ENCODE measurements around the gene TRABD2B. TPM values are rescaled to one million over a fixed set of nuclear protein-coding genes. Genes with fewer than 3 reads are reported as not detected.

Gene TRABD2B
- total and polyA plus RNA-seq, 2 of the 4 experiments (the other 2 are of a cell fraction), result not detected

GRCh38 chr1:47976267-47976666, 20.9 kb downstream of the TRABD2B start:
- dilution Hi-C loops (cut with HindIII; ENCODE audit: low sequenced_read_pairs, unreplicated experiment), result no loop called here
- Histone ChIP-seq H2AK9ac (replicated peaks; ENCODE audit: low read depth, low read length, poor library complexity) (no peak overlapping the region), H2BK5ac (ENCODE audit: low read depth, low read length, poor library complexity, severe bottlenecking) (no peak overlapping the region), H3K36me3 (ENCODE audit: control insufficient read depth, insufficient read depth, low read length) (no peaks in the 10 kb centered on the region), H3K56ac (ENCODE audit: extremely low read depth, insufficient read depth, low read length) (no peak overlapping the region), H3K27me3 (ENCODE audit: control insufficient read depth, insufficient read depth, low read length) (no peaks in the 10 kb centered on the region), H4K91ac (ENCODE audit: insufficient read depth, low read depth, low read length) (no peak overlapping the region), H3K23ac (ENCODE audit: low read depth, low read length) (no peak overlapping the region), H3K4me1 (ENCODE audit: control insufficient read depth, insufficient read depth, low read length) (no peaks in the 10 kb centered on the region), H3K4me2 (ENCODE audit: low read depth, low read length) (no peak overlapping the region), H3K27ac (ENCODE audit: insufficient read depth, low read length) (no peak overlapping the region), H2AK5ac (ENCODE audit: low read depth, low read length) (no peak overlapping the region), H3K4ac (ENCODE audit: low read depth, low read length) (no peak overlapping the region), H3K14ac (replicated peaks; ENCODE audit: low read depth, low read length) (no peak overlapping the region), H4K20me1 (ENCODE audit: insufficient read depth, low read length) (no peaks in the 10 kb centered on the region), H3K79me1 (ENCODE audit: low read depth in 1 of 2, low read length in 2 of 2) (no peaks in the 10 kb centered on the region), H2BK120ac (ENCODE audit: low read depth, low read length) (no peak overlapping the region), H3K4me3 (ENCODE audit: insufficient read depth, low read depth, low read length) (no peak overlapping the region), H4K5ac (ENCODE audit: low read depth, low read length) (no peak overlapping the region), H2AFZ (replicated peaks; ENCODE audit: low read length, poor library complexity) (no peak overlapping the region), H4K8ac (ENCODE audit: low read depth in 2 of 2, low read length in 2 of 2) (no peak overlapping the region), H2BK15ac (ENCODE audit: low read depth, low read length) (no peak overlapping the region), H3K9ac (ENCODE audit: low read depth, low read length) (no peak overlapping the region), H3K9me1 (ENCODE audit: insufficient read depth, low read length) (no peaks in the 10 kb centered on the region), H2BK20ac (ENCODE audit: low read depth, low read length) (no peak overlapping the region), H3K9me3 (ENCODE audit: control insufficient read depth, insufficient read depth, low read length) (no peaks in the 10 kb centered on the region), H3K18ac (ENCODE audit: low read depth, low read length) (no peak overlapping the region)
- BruUV-seq (replicated peaks), result no TSS peak
- TF ChIP-seq CEBPB (IDR thresholded peaks at IDR 0.05; ENCODE audit: low read depth, low read length), result no peak
- TF ChIP-seq, protein P1, sequence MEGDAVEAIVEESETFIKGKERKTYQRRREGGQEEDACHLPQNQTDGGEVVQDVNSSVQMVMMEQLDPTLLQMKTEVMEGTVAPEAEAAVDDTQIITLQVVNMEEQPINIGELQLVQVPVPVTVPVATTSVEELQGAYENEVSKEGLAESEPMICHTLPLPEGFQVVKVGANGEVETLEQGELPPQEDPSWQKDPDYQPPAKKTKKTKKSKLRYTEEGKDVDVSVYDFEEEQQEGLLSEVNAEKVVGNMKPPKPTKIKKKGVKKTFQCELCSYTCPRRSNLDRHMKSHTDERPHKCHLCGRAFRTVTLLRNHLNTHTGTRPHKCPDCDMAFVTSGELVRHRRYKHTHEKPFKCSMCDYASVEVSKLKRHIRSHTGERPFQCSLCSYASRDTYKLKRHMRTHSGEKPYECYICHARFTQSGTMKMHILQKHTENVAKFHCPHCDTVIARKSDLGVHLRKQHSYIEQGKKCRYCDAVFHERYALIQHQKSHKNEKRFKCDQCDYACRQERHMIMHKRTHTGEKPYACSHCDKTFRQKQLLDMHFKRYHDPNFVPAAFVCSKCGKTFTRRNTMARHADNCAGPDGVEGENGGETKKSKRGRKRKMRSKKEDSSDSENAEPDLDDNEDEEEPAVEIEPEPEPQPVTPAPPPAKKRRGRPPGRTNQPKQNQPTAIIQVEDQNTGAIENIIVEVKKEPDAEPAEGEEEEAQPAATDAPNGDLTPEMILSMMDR (conservative IDR thresholded peaks at IDR 0.05; ENCODE audit: low read depth, low read length), result no peak
- ChIA-PET CTCF (no interaction called here), POLR2A (ENCODE audit: unreplicated experiment) (no interaction called here)
- WGBS, 2 experiments (ENCODE audit: extremely low coverage in 2 of 2, insufficient read length in 1 of 2), result no CpG with 5 or more reads among the region's 3 CpGs
- DNase-seq, result no peak
- ATAC-seq (ENCODE audit: low read depth), result no peak
- intact Hi-C loops (cut with micrococcal nuclease), result no loop called here
- in situ Hi-C loops (cut with MboI; ENCODE audit: low sequenced_read_pairs), result no loop called here
